Fibroblast of mammary gland (primary cell): ENCODE data around the gene UXT.
"Not testable (repeated sequence)": the region's sequence is repeated elsewhere in the genome, so short reads cannot be mapped to it uniquely, and the experiment has no call there.

Source experiments
- DNase-seq: peaks from one replicate; pipeline ENCODE4 v3.0.0-alpha.2; 2010; ENCODE audit warnings: low read depth
- H3K4me3 ChIP-seq: 2 replicates; pipeline ENCODE4 v1.5.1; 2011; ENCODE audit warnings: low read depth, mild to moderate bottlenecking, low read length, moderate library complexity; ENCODE audit not compliant: control insufficient read depth
- CTCF ChIP-seq: conservative IDR thresholded peaks from 2 replicates; pipeline ENCODE4 v1.5.1; 2011; ENCODE audit warnings: low read depth, low read length, inconsistent platforms; ENCODE audit not compliant: control insufficient read depth, insufficient read depth

Gene UXT

DNA sequence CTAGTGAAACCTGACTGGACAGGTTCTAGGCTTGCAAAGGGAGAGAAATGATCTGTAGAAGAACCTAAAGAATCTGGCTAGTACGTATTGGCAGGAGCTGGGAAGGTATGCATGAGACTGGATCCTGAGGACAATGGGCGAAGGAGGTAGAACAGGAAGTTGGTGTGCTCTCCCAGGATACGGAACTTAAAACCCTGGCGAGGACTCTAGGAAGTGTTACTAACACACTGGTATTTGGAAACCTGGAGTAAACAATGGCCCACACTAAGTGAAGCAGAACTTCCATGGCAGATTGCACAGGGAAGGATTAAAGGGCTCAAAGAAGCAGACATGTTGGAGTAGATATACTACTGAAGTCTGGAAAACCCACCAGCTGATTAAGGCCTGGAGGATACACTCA is 48.5 kb downstream of the UXT start:
- no peak overlapping the region for H3K4me3 ChIP-seq
- no peak for DNase-seq
- no peak for TF ChIP-seq CTCF

DNA sequence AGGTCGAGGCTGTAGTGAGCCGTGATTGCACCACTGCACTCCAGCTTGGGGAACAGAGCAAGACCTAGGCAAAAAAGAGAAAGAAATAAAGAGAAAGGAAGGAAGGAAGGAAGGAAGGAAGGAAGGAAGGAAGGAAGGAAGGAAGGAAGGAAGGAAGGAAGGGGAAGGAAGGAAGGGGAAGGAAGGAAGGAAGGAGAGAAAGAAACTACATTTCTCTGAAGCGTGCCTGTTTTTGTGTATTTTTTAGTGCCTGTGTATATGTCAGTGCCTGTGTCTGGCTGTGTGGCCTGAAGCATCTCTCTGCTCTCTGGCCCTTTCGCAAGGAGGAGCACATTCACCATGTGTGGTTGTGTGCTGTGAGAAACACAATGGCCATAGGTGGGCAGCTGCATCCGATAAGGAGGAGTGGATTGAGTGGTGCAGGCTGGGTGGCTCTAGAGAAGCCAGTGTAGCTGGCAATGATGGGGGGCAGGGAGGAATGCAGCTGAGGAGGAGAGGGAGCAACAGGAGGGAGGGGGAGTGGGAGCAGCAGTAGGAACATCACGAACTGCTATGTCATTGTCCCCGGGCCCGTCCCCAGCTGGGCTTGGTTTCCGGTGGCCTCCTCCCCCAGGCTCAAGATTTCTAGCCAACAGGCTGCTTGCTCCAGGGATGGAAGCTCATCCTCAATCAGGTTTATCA is 50.7 kb downstream of the UXT start:
- no peak overlapping the region for H3K4me3 ChIP-seq
- no peak for TF ChIP-seq CTCF
- no peak for DNase-seq

GRCh38 chrX:47607091-47607490 is 51.9 kb downstream of the UXT start:
- DNase-seq = peak; percentile 52
- TF ChIP-seq CTCF = no peak
- H3K4me3 ChIP-seq = no peak overlapping the region

DNA sequence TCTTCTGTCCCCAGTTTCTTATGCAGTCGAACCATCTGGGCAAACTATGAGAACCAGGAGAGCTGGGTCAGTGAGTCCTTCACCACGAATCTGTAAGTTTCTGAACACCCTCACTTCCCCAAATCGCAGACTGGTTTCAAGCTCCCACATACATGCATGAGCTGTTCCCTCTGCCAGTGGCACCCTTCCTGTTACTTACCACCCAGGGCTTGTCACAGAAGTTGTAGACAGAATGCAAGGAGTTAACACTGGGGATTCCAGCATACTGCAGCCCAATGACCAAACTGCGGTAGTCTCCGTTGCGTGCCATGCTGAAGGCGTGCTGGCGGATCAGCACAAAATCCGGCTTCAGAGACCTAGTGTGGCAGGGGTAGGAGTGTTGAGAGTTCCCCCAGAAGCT is 54.0 kb downstream of the UXT start:
- H3K4me3 ChIP-seq = no peak overlapping the region
- no peak for TF ChIP-seq CTCF
- no peak for DNase-seq

- H3K4me3 ChIP-seq, DNase-seq: not testable (repeated sequence)
Observed at GRCh38 chrX:47603125-47603524, 55.9 kb downstream of the UXT start.
